Mesothelial cell of epicardium (in vitro differentiated cells): ENCODE data around the gene POGZ. TPM values are rescaled to one million over a fixed set of nuclear protein-coding genes. Genes with fewer than 3 reads are reported as not detected.
A peak's percentile ranks its signal among the peaks of the same experiment; 100 is the strongest.

Source experiments
- DNase-seq, 2 experiments: peaks; one replicate each; pipeline ENCODE4 v3.0.0; 2021; ENCODE audit warnings: low spot score in 2 of 2; ENCODE audit not compliant: unreplicated experiment in 2 of 2
- H3K27ac Mint-ChIP-seq: 2 replicates; pipeline ENCODE4 v1.8.0; 2021; ENCODE audit warnings: mixed read lengths
- H3K27me3 Mint-ChIP-seq: 2 replicates; pipeline ENCODE4 v1.8.0; 2021; ENCODE audit warnings: low read depth, mixed read lengths
- H3K36me3 Mint-ChIP-seq: 2 replicates; pipeline ENCODE4 v1.8.0; 2021; ENCODE audit warnings: mixed read lengths
- H3K4me1 Mint-ChIP-seq: 2 replicates; pipeline ENCODE4 v1.8.0; 2021; ENCODE audit warnings: mixed read lengths
- H3K4me3 Mint-ChIP-seq: 2 replicates; pipeline ENCODE4 v1.8.0; 2021; ENCODE audit warnings: mild to moderate bottlenecking, moderate library complexity, mixed read lengths
- H3K9me3 Mint-ChIP-seq: 2 replicates; pipeline ENCODE4 v1.8.0; 2021; ENCODE audit warnings: mixed read lengths
- CTCF ChIP-seq: fragments of 200-600 bp; sonication (generic); IDR thresholded peaks from one replicate; pipeline ENCODE4 v1.5.0; 2021; ENCODE audit warnings: antibody characterized with exemption; ENCODE audit not compliant: unreplicated experiment
- total RNA-seq: library from RNA; stranded (reverse); gene quantifications from 3 replicates; pipeline ENCODE4 v1.2.1, GENCODE V29; 2021

Gene POGZ, protein sequence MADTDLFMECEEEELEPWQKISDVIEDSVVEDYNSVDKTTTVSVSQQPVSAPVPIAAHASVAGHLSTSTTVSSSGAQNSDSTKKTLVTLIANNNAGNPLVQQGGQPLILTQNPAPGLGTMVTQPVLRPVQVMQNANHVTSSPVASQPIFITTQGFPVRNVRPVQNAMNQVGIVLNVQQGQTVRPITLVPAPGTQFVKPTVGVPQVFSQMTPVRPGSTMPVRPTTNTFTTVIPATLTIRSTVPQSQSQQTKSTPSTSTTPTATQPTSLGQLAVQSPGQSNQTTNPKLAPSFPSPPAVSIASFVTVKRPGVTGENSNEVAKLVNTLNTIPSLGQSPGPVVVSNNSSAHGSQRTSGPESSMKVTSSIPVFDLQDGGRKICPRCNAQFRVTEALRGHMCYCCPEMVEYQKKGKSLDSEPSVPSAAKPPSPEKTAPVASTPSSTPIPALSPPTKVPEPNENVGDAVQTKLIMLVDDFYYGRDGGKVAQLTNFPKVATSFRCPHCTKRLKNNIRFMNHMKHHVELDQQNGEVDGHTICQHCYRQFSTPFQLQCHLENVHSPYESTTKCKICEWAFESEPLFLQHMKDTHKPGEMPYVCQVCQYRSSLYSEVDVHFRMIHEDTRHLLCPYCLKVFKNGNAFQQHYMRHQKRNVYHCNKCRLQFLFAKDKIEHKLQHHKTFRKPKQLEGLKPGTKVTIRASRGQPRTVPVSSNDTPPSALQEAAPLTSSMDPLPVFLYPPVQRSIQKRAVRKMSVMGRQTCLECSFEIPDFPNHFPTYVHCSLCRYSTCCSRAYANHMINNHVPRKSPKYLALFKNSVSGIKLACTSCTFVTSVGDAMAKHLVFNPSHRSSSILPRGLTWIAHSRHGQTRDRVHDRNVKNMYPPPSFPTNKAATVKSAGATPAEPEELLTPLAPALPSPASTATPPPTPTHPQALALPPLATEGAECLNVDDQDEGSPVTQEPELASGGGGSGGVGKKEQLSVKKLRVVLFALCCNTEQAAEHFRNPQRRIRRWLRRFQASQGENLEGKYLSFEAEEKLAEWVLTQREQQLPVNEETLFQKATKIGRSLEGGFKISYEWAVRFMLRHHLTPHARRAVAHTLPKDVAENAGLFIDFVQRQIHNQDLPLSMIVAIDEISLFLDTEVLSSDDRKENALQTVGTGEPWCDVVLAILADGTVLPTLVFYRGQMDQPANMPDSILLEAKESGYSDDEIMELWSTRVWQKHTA (N-terminal part only)
- total RNA-seq, result 169 to 182 TPM (median 179 TPM) in 3 replicates

GRCh38 chr1:151459331-151460046, at the start of gene POGZ:
POGZ (minus strand) TSS chr1:151459494; CDS start chr1:151442204, 17,290 bp downstream.
- Mint-ChIP-seq H3K9me3 (no peaks in the 10 kb centered on the region), H3K4me3 (peak within 1 kb of the TSS; percentile 78), H3K27me3 (peaks cover 17% of the 10 kb centered on the region), H3K27ac (peak within 1 kb of the TSS; percentile 94), H3K4me1 (peaks cover 25% of the 10 kb centered on the region), H3K36me3 (no peaks in the 10 kb centered on the region)
- no peak for TF ChIP-seq CTCF
- DNase-seq, result peak; percentile 90 to 94

- Mint-ChIP-seq H3K9me3 (no peaks in the 10 kb centered on the region), H3K4me1 (peaks cover 26% of the 10 kb centered on the region), H3K36me3 (no peaks in the 10 kb centered on the region), H3K4me3 (no peak overlapping the region), H3K27me3 (peaks cover 20% of the 10 kb centered on the region), H3K27ac (no peak overlapping the region)
- no peak for DNase-seq
- no peak for TF ChIP-seq CTCF
Observed at GRCh38 chr1:151508833-151509232, 49.5 kb upstream of the POGZ start.

DNA sequence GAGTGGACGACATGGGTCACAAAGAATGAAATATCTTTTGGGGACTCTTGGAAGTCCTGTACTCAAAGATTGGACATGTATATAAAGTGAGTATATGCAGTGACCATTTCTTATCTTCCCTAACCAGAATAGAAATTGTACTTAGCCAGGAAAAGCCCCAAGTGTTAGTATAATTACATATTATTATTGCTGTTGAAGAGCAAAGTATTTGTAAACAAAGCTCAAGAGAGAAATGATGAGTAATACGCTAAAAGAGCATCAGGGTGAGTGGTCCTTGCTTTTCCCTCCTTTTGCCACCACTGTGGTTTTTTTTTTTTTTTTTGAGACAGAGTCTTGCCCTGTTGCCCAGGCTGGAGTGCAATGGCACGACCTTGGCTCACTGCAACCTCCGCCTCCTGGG, 45.5 kb upstream of the POGZ start:
- Mint-ChIP-seq H3K27ac (no peak overlapping the region), H3K36me3 (no peaks in the 10 kb centered on the region), H3K4me1 (no peaks in the 10 kb centered on the region), H3K9me3 (no peaks in the 10 kb centered on the region), H3K4me3 (no peak overlapping the region), H3K27me3 (peaks cover 4% of the 10 kb centered on the region)
- TF ChIP-seq CTCF, result no peak
- DNase-seq, result no peak

DNA sequence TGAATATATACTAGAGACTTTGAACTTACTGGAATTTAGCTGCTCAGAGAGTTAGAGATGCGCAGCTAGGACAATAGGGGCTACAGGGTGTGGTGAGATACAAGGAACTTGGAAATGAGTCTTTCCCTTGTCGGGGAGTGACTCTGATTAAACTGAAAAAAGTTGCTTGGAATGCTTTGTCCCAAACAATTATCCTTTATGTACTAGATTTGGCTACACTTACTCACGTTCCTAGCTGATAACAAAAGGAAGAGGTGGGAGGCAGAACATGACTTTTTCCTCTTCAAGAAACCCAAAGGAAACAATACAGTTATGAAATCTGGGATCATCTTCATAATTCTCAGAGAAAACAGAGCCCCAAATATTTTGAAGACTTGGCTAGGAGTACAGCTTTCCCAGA, 45.0 kb upstream of the POGZ start:
- no peaks in the 10 kb centered on the region for H3K4me1 Mint-ChIP-seq
- no peak for DNase-seq
- H3K27ac Mint-ChIP-seq, result no peak overlapping the region

More for the DNA sequence above, 45.0 kb upstream of the POGZ start:
- TF ChIP-seq CTCF, result no peak
- no peaks in the 10 kb centered on the region for H3K9me3 Mint-ChIP-seq
- H3K4me3 Mint-ChIP-seq, result no peak overlapping the region
- H3K27me3 Mint-ChIP-seq, result peaks cover 4% of the 10 kb centered on the region
- no peaks in the 10 kb centered on the region for H3K36me3 Mint-ChIP-seq
